Measurements from ENCODE around the gene AKAP6.

Gene AKAP6

GRCh38 chr14:32404784-32405573, 75.9 kb downstream of the AKAP6 start:
- DNase-seq (ENCODE audit: low read depth in 2 of 3, low spot score in 1 of 3): no peak

- DNase-seq (ENCODE audit: low read depth in 2 of 3, low spot score in 1 of 3): no peak
Measured at GRCh38 chr14:32405856-32406255, 76.8 kb downstream of the AKAP6 start.

GRCh38 chr14:32407130-32407529, 78.0 kb downstream of the AKAP6 start:
- no peak for DNase-seq (ENCODE audit: low read depth in 2 of 3, low spot score in 1 of 3)

GRCh38 chr14:32408018-32408417, 78.9 kb downstream of the AKAP6 start:
- no peak for DNase-seq (ENCODE audit: low read depth in 2 of 3, low spot score in 1 of 3)

- no peak for DNase-seq (ENCODE audit: low read depth in 2 of 3, low spot score in 1 of 3)
Measured at GRCh38 chr14:32412103-32412502, 83.0 kb downstream of the AKAP6 start.

GRCh38 chr14:32412532-32412931, 83.4 kb downstream of the AKAP6 start:
- DNase-seq (ENCODE audit: low read depth in 2 of 3, low spot score in 1 of 3): no peak

- no peak for DNase-seq (ENCODE audit: low read depth in 2 of 3, low spot score in 1 of 3)
Measured at GRCh38 chr14:32413967-32414640, 85.0 kb downstream of the AKAP6 start.

- DNase-seq (ENCODE audit: low read depth in 2 of 3, low spot score in 1 of 3): no peak
Measured at GRCh38 chr14:32414808-32415255, 85.7 kb downstream of the AKAP6 start.

- no peak for DNase-seq (ENCODE audit: low read depth in 2 of 3, low spot score in 1 of 3)
Measured at GRCh38 chr14:32417956-32418552, 89.0 kb downstream of the AKAP6 start.

- no peak for DNase-seq (ENCODE audit: low read depth in 2 of 3, low spot score in 1 of 3)
Measured at GRCh38 chr14:32419429-32419828, 90.3 kb downstream of the AKAP6 start.

GRCh38 chr14:32421781-32422180, 92.7 kb downstream of the AKAP6 start:
- DNase-seq (ENCODE audit: low read depth in 2 of 3, low spot score in 1 of 3): no peak

GRCh38 chr14:32422440-32422839, 93.3 kb downstream of the AKAP6 start:
- DNase-seq (ENCODE audit: low read depth in 2 of 3, low spot score in 1 of 3): no peak

GRCh38 chr14:32426028-32426427, 96.9 kb downstream of the AKAP6 start:
- DNase-seq (ENCODE audit: low read depth in 2 of 3, low spot score in 1 of 3): no peak

- DNase-seq (ENCODE audit: low read depth in 2 of 3, low spot score in 1 of 3): no peak
Measured at GRCh38 chr14:32426586-32427388, 97.7 kb downstream of the AKAP6 start.

GRCh38 chr14:32427726-32428528, 98.8 kb downstream of the AKAP6 start:
- DNase-seq (ENCODE audit: low read depth in 2 of 3, low spot score in 1 of 3): no peak

GRCh38 chr14:32428875-32429274, 99.8 kb downstream of the AKAP6 start:
- no peak for DNase-seq (ENCODE audit: low read depth in 2 of 3, low spot score in 1 of 3)

GRCh38 chr14:32430326-32430725, 101.2 kb downstream of the AKAP6 start:
- no peak for DNase-seq (ENCODE audit: low read depth in 2 of 3, low spot score in 1 of 3)

- DNase-seq (ENCODE audit: low read depth in 2 of 3, low spot score in 1 of 3): no peak
Measured at GRCh38 chr14:32432813-32433538, 103.9 kb downstream of the AKAP6 start.

GRCh38 chr14:32434180-32434579, 105.1 kb downstream of the AKAP6 start:
- no peak for DNase-seq (ENCODE audit: low read depth in 2 of 3, low spot score in 1 of 3)

- no peak for DNase-seq (ENCODE audit: low read depth in 2 of 3, low spot score in 1 of 3)
Measured at GRCh38 chr14:32434880-32435279, 105.8 kb downstream of the AKAP6 start.

Measured in stimulated activated CD4-positive, alpha-beta T cell treated with anti-CD3 and anti-CD28 coated beads, Interleukin-12 subunit alpha, Interleukin-12 subunit beta, amount 100 ng/mL, for 48 hours (primary cell).